ENCODE measurements around the gene TTC39A.
A peak's percentile ranks its signal among the peaks of the same experiment; 100 is the strongest.

The TTC39A gene

DNA sequence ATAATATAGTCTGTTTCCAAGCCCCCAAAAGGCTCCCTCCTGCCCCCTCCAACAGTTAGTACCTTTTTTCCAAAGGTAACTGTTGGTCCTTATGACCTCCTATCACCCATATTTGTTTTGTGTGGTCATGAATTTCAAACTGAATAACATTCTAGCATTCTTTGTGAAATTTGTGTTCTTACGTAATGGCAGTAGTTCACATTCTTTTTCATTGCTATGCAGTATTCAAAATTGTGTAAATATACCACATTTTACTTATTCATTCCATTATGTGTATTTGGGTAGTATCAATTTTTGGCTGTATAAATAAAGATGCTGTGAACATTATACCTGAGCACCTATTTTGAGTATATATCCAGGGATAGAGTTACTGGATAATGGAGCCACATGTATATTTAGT is 80.9 kb downstream of the TTC39A start:
- CTCF ChIA-PET = interaction anchor here (1.1 kb wide), 1 partner anchor 30 kb away, joined by 4 read pairs; no protein-coding TSS in a partner anchor
- no peak for TF ChIP-seq CTCF (IDR thresholded peaks at IDR 0.05; ENCODE audit: control extremely low read depth, extremely low read depth, low read depth, missing control alignments)
- no peak for DNase-seq (ENCODE audit: extremely low spot score)
- POLR2A ChIA-PET = no interaction called here

DNA sequence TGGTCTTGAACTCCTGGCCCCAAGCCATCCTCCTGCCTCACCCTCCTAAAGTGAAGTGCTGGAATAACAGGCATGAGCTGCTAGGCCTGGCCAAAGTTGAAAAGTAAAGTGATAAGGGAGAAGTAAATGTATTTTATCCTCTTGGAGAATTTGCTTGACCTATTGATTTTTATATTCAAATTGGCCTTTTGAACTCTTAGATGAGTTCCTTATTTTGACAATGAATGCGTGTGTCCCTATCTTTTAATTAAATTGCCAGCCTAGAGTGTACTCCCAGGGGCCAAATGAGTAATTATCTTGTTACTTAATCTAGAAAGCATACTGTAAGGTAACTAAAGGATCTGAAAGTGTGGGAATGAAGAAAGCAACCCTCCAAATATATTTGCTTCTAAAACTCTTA is 82.9 kb downstream of the TTC39A start:
- CTCF ChIA-PET = interaction anchor here (0.8 to 1.7 kb wide), 4 partner anchors 8 to 59 kb away, joined by 3 to 8 read pairs (median 4); no protein-coding TSS in a partner anchor
- DNase-seq (ENCODE audit: extremely low spot score) = no peak
- no peak for TF ChIP-seq CTCF (IDR thresholded peaks at IDR 0.05; ENCODE audit: control extremely low read depth, extremely low read depth, low read depth, missing control alignments)
- POLR2A ChIA-PET = interaction anchor here (0.6 to 1.1 kb wide), 3 partner anchors 11 to 244 kb away, joined by 3 to 6 read pairs (median 4); partner anchors contain the start of gene RNF11

GRCh38 chr1:51247022-51247421 is 83.3 kb downstream of the TTC39A start:
- POLR2A ChIA-PET = interaction anchor here (0.6 to 1.1 kb wide), 2 partner anchors 11 to 244 kb away, joined by 3 to 6 read pairs; partner anchors contain the start of gene RNF11
- CTCF ChIA-PET = interaction anchor here (0.8 to 1.7 kb wide), 4 partner anchors 8 to 58 kb away, joined by 3 to 8 read pairs (median 4); no protein-coding TSS in a partner anchor

DNA sequence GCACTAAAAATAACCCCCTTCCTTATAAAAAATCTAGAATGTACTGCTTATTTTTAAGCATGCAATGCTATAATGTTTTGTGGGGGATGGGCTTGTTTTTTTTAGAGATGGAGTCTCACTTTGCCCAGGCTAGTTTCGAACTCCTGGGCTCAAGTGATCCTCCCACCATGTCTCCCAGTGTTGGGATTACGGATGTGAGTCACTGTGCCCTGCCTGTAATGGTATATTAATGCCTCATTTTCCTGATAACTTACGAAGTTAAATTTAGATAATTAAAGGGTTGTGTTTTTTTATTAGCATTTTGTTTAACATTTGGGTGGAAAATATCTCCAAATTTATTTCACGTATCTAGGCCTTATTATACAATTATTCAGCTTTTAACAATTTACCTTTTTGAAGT is 87.8 kb downstream of the TTC39A start:
- ChIA-PET POLR2A (no interaction called here), CTCF (interaction anchor here (1.8 to 2.3 kb wide), 2 partner anchors 13 to 25 kb away, joined by 6 to 8 read pairs; no protein-coding TSS in a partner anchor)
- no peak for TF ChIP-seq CTCF (IDR thresholded peaks at IDR 0.05; ENCODE audit: control extremely low read depth, extremely low read depth, low read depth, missing control alignments)
- DNase-seq (ENCODE audit: extremely low spot score) = no peak

More at GRCh38 chr1:51247022-51247421, 83.3 kb downstream of the TTC39A start:
- TF ChIP-seq CTCF (IDR thresholded peaks at IDR 0.05; ENCODE audit: control extremely low read depth, extremely low read depth, low read depth, missing control alignments) = no peak
- peak; percentile 66 for DNase-seq (ENCODE audit: extremely low spot score)

DNA sequence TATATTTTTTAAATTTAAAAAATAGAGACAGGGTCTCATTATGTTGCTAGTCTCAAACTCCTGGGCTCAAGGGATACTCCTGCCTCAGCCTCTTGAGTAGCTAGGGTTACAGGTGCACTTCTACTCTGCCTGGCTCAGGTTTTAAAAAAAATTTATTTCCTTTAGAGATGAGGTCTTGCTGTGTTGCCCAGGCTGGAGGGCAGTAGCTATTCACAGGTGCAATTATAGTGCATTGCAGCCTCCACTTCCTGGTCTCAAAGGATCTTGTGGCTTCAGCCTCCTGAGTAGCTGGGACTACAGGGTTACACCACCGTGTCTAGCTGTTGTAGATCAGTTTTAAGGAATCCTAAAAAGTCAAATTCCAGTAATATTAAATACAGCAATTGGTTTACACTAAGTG is 89.2 kb downstream of the TTC39A start:
- CTCF ChIA-PET = interaction anchor here (1.2 to 2.3 kb wide), 3 partner anchors 14 to 56 kb away, joined by 4 to 8 read pairs (median 6); no protein-coding TSS in a partner anchor
- POLR2A ChIA-PET = no interaction called here
- no peak for TF ChIP-seq CTCF (IDR thresholded peaks at IDR 0.05; ENCODE audit: control extremely low read depth, extremely low read depth, low read depth, missing control alignments)
- DNase-seq (ENCODE audit: extremely low spot score) = no peak

DNA sequence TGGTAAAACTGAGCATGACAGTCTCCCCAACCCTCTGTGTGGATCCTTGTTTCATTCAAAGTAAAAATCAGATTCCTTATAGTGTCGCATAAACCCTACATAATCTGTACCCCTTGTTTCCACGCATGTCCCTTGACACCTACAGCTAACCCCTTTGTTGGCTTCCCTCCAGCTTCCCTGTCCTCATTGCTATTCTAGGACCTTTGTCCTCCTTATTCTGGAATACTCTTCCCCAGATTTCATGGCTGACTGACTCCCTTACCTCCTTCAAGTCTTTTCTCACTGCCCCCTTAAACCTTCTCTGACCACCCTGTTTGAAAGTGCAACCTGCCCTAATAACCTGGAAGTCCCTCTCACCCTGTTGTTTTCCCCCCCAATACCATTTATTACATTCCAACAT is 90.3 kb downstream of the TTC39A start:
- ChIA-PET CTCF (no interaction called here), POLR2A (no interaction called here)
- TF ChIP-seq CTCF (IDR thresholded peaks at IDR 0.05; ENCODE audit: control extremely low read depth, extremely low read depth, low read depth, missing control alignments) = no peak
- no peak for DNase-seq (ENCODE audit: extremely low spot score)

Measured in GM10248 (cell line).